GM19452 (cell line): ENCODE results near the gene ITPR2.

Experiments
- ATAC-seq: cut with Tn5 transposase; IDR thresholded peaks from one replicate; pipeline ENCODE4 v1.9.1; 2021; ENCODE audit not compliant: unreplicated experiment

ITPR2 gene

DNA sequence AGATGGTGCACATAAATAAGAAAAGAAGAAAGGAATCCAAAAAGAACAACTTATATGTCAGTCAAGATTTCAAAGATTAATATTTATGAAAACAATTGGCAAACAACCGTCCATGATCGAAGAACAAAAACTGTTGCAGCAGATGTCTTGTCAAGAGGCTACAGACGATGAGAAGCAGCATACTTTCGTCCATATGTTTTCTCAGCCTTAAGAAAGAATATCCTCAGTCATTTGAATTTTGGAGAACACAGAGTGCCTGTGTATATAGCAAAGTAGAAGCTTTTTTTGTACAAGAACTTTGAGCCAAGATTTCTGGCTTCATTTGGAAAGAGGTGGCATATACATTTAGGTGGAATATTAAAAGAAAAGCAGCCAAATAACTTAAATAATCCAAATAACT lies 297.2 kb downstream of the ITPR2 start:
- no peak for ATAC-seq

GRCh38 chr12:26534071-26534470 lies 298.9 kb downstream of the ITPR2 start:
- no peak for ATAC-seq

DNA sequence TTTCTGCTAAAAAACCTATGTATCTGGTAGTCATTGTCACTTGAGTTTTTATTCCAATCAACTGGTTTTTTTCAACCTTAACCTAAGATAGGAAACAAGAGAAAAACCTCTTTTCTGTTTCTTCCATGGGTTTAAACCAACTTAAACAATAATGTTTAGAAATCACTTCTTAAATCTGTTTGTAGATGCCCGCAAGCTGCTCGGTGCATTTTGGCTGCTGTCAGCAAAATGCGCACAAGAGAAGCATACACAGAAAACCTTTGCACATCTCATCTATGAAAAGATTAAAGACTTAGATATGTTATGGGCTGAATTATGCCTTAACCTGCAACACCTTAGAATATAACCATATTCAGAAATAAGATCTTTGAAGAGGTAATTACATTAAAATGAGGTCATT lies 299.8 kb downstream of the ITPR2 start:
- no peak for ATAC-seq

DNA sequence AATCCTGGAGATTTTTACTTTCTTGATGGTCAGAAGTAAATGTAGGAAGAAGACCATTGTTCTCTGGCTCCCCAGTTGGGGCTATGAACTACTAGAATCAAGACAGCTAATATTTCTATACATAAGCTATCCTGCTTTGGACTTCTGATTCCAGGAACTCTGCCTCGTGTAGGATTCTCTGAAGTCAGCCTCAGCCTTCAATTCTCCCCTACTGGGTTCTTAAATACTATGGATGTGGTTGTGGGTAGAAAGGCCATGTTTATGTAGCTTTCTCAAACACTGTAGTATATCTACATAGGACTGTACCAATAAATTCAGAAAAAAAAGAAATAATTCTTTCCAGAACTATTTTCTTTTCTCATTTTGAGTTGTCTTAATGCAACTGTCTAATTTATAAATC lies 302.5 kb downstream of the ITPR2 start:
- ATAC-seq, result no peak

DNA sequence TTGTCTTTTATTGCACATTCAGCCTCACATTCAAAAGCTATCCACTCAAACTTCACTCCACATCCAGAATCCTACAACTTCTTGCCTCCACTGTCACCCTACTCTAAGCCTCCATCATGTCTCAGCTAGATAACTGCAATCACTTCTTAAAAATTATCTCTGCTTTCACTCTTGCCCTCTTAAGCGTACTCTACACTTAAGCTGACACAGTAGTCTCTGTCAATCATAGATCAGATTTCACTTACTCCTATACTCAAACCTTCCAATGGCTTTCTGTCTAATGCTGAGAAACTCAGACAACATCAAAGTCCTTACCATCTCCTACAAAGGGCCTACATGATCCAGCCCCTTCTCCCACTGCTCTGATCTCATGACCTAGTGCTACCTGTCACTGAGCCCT lies 304.1 kb downstream of the ITPR2 start:
- no peak for ATAC-seq

DNA sequence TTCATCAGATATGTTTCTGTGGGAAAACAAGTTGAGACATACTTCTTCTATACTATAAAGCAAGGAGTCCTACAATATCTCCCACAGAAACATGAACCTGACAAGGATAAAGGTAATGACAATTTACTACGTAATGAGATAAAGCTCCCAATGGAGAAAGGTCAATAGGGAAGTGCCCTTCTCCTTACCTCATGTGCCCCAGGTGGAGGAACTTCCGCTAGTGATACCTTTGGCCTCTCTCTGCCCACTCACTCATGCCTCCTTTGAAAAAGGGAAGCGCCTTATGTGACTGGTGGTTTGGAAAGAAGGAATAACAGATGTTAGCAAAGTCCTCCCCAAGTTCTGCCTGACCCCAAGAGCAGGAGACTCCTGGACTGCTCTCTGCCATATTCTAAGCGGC lies 305.3 kb downstream of the ITPR2 start:
- no peak for ATAC-seq

DNA sequence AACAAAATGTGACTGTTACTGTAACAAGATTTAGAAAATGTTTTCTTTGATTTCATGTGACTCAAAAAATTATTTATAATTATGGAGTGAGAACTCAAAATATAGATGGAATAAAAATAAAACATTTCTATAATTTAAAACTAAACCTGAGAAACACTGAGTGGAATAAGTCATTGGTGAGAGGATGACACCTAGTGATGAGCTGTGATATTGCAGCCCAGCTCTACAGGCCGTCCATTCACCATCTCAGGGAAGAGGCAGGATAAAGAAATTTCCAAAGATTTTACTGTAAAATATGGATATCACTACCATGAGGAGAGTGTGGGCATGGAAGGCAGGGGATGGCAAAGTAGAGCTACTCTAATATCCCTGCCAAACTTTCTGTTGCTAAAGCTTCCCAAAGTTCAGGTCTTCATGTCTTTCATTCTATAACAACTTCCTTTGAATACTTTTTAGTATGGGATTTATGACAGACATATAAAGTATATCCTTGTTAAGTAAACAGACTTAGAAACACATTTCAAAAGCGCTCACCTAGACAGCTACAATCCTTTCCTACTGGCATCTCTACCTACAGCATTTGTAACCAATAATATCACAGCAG lies 308.0 kb downstream of the ITPR2 start:
- ATAC-seq, result no peak

- no peak for ATAC-seq
These were observed 309.3 kb downstream of the ITPR2 start for GRCh38 chr12:26523708-26524150.

- no peak for ATAC-seq
These were observed 312.1 kb downstream of the ITPR2 start for GRCh38 chr12:26520869-26521268.

GRCh38 chr12:26520109-26520508 lies 312.9 kb downstream of the ITPR2 start:
- no peak for ATAC-seq

DNA sequence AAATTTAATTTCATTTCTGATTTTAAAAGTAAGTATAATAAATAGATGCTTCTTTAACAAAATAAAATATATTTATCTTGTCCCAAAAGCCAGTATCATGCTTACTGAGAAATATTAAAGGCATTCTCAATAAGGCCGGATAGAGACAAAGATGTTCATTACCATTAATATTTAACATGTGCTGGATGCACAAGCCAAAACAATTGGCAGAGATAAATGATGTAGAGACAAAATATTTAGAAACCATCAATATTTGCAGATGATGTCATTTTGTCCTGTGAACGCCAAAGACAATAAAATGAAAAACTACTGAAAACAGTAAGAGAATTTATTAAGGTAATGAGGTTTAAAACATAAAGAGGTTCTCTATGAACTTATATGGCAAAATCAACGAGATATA lies 313.5 kb downstream of the ITPR2 start:
- ATAC-seq, result no peak

- peak; percentile 77 for ATAC-seq
These were observed 315.7 kb downstream of the ITPR2 start for GRCh38 chr12:26517320-26517719.

DNA sequence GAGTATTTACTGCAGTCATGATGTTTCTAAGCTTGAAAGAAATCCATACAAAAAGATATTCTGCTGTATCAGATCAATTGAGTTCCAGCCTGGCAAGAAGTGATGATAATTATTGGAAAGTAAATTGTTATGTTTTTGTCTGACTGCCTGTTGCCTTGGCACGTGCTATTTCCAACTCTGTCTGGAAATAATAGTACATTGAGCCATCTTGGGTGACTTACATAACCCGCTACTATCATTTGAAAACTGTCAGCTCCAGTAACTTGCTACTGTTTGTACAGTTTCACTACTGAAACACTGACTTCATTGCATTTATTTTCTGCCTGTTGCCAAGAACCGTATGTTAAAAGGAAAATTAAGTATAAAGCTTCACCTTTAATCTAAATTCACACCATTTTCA lies 318.6 kb downstream of the ITPR2 start:
- no peak for ATAC-seq

DNA sequence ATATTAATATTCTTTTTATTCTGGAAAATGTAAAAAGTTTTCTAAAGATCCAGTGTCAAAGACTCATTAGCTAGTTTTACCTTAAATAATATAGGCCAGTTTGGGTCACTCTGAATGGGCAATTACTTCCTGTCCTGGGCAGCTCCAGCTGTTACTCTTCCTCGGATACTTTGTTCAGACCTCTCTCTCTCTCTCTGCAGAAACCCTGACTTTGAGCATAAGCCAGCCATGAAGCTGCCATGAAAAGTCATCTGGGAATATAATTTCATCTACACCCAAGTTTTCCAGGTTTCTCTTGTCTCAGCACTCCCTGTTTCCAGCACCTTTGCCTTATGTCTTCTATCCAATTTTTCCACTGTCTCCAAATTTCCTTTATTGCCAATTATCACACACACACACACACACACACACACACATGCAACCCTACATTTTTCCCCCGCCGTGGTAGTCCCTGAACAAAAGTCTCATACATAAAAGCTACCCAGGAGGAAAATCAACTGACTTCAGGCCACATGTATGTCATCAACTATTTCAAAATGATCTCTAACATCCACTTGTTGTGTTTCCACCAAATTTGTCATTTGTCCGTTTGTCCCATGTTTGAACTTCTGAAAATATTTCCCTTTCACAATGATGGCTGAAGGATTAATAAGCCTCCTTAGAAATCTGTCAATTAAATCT lies 319.5 kb downstream of the ITPR2 start:
- ATAC-seq, result no peak

GRCh38 chr12:26512213-26512612 lies 320.8 kb downstream of the ITPR2 start:
- no peak for ATAC-seq

GRCh38 chr12:26510354-26510674 lies 322.7 kb downstream of the ITPR2 start:
- no peak for ATAC-seq

DNA sequence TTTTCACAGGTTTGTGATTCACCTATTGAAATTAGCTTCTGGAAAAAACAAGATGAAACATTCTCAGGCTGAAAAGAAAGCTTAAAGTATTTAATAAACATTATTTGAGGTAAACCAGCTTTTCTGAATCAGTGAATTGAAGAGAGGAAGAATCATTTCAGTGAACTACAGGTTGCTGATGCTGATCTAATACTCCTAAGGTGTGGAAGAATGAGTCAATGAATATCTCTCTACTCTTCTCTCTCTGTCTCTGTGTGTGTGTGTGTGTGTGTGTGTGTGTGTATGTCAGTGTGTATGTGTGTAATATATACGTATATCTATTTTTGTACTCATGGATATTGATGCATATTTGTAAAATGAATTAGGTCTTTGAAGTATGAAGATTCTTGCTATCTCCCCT lies 325.4 kb downstream of the ITPR2 start:
- ATAC-seq, result no peak

DNA sequence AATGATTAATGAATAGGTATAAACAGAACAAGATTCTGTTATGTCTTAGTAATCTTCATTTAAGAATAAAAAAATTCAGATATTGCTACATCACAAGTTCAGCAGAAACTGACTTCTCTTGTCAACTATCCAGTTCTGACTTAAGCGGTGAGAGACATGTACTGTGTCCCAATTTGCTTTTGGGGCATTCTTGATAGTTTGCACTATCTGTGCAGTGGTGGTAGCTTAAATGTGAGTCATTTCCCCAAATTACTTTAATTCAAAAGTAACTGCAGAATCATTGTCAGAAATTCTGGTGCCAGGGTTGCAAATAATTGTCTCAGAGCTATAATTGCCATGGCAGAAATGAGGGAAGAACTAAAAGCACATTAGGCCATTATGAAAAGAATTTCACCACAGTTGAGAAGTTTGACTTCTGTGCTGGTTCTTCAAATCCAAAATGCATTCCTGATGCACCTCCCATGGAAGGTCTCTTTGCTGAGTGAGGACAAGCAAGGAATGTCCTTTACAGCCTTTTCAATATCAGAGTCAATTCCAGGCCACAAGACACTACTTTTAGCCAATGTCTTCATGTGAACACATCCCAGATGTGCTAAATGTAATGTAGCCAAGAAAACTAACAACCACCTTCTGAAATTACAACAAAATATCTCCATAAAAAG lies 332.9 kb downstream of the ITPR2 start:
- no peak for ATAC-seq

- no peak for ATAC-seq
These were observed 336.8 kb downstream of the ITPR2 start for GRCh38 chr12:26496170-26496569.

DNA sequence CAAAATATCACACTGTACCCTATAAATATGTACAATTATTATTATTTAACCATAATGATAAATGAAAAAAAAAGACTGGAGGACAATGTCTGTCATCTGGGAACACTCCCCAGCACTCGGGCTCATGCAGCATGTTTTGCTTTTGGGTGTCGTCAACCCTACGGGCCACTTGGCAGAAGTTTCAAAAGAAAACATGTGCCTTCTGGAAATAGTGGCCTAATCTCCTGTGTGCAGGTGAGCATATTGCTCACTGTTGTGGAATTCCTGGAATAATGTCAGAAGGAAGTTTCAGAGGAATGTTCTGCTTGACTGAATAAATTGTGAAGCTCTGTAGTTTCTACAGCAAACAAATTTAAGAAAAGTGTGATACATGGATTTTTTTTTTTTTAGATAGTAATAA lies 339.3 kb downstream of the ITPR2 start:
- ATAC-seq, result no peak

DNA sequence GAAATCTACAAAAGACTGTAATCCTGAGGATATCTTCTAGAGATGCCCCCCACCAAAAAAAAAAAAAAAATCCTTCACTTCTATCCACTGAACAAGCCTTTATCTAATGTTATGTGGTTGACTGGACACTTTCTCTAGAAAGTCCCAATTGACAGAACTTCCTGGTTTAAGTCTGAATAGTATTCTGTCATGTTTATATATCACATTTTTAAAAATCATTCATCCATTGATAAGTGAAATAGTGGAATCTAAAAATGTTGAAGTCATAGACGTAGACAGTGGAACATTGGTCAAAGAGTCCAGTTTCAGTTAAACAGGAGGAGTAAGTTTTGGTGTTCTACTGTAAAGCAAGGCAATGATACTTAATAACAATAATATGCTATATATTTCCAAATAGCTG lies 340.6 kb downstream of the ITPR2 start:
- ATAC-seq, result no peak

DNA sequence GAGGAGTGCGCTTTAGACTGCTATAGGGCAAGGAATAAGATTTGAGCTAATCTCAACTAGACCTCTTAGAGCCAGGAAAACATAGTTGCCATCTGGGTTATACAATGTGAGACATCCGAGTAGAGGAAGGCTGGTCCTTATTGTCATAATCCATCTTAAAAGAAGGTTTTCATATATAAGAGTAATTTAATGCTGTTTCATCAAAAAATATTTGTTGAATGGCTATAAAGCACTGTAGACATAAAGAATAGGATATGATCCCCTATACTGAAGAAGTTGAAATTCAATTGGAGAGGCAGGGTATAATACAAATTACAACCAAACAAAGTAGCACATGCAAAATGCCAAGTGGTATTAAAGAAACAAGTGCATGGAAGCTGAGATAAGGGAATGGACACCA lies 343.1 kb downstream of the ITPR2 start:
- no peak for ATAC-seq

DNA sequence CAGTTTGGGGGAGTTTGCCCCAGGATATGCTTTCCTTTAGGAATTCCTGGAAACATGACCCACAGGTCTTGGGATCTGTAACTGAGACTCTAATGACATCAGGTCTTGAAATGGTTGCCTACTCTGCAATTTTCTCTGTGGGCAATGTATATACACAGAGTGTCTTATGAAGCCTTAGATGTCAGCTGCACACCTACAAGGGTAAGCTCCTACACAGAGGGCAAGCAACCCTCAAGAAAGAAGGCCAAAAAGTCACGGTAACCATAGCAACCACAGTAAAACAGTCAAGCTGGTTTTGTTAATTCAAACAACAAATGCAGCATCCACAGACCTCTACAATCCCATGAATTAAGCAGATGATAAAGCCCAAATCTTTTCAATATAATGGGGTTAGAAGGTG lies 344.6 kb downstream of the ITPR2 start:
- no peak for ATAC-seq
